ENCODE data around the gene ZIC2. TPM values are rescaled to one million over a fixed set of nuclear protein-coding genes. Genes with fewer than 3 reads are reported as not detected.
"Not testable (repeated sequence)": the region's sequence is repeated elsewhere in the genome, so short reads cannot be mapped to it uniquely, and the experiment has no call there.

Gene ZIC2
- total and polyA plus RNA-seq, 10 donors: not detected

DNA sequence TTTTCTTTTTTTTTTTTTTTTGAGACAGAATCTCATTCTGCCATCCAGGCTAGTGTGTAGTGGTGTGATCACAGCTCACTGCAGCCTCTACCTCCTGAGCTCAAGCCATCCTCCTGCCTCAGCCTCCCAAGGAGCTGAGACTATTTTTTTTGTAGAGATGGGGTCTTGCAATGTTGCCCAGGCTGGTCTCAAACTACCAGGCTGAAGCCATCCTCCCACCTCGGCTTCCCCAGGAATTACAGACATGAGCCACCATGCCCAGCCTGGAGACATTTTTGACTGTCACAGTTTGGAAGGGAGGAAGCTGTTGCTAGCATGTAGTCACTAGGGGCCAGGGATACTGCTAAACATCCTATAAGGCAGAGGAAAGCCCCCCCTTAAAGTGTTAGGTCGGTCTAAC lies 33.9 kb upstream of the ZIC2 start:
- Histone ChIP-seq H3K4me1 (no peaks in the 10 kb centered on the region), H3K27me3 (replicated peaks in 1 of 7) (peaks cover 0 to 94% (median 25%) of the 10 kb centered on the region in 7 donors), H3K9me3 (no peaks in the 10 kb centered on the region), H3K27ac (no peak overlapping the region), H3K36me3 (no peaks in the 10 kb centered on the region), H3K4me3 (no peak overlapping the region)
- intact Hi-C loops (cut with DNase I; ENCODE audit: low total_unique reads): no loop called here
- TF ChIP-seq POLR2AphosphoS5 (IDR thresholded peaks at IDR 0.05) (no peak), POLR2A (IDR thresholded peaks at IDR 0.05) (no peak)
- TF ChIP-seq, protein P1, sequence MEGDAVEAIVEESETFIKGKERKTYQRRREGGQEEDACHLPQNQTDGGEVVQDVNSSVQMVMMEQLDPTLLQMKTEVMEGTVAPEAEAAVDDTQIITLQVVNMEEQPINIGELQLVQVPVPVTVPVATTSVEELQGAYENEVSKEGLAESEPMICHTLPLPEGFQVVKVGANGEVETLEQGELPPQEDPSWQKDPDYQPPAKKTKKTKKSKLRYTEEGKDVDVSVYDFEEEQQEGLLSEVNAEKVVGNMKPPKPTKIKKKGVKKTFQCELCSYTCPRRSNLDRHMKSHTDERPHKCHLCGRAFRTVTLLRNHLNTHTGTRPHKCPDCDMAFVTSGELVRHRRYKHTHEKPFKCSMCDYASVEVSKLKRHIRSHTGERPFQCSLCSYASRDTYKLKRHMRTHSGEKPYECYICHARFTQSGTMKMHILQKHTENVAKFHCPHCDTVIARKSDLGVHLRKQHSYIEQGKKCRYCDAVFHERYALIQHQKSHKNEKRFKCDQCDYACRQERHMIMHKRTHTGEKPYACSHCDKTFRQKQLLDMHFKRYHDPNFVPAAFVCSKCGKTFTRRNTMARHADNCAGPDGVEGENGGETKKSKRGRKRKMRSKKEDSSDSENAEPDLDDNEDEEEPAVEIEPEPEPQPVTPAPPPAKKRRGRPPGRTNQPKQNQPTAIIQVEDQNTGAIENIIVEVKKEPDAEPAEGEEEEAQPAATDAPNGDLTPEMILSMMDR (IDR thresholded peaks at IDR 0.05 in 8 of 11, conservative IDR thresholded peaks at IDR 0.05 in 3 of 11): no peak
- 78 to 98% (median 84%) methylated on average over 2 of the region's 2 CpGs for WGBS, 5 donors
- DNase-seq: no peak

GRCh38 chr13:99948411-99948810 lies 33.2 kb upstream of the ZIC2 start:
- TF ChIP-seq, protein P1 (IDR thresholded peaks at IDR 0.05 in 8 of 11, conservative IDR thresholded peaks at IDR 0.05 in 3 of 11): no peak
- TF ChIP-seq POLR2A (IDR thresholded peaks at IDR 0.05) (no peak), POLR2AphosphoS5 (IDR thresholded peaks at IDR 0.05) (no peak)
- DNase-seq: no peak
- Histone ChIP-seq H3K27ac (no peak overlapping the region), H3K9me3 (no peaks in the 10 kb centered on the region), H3K27me3 (replicated peaks in 1 of 7) (peaks cover 0 to 98% (median 32%) of the 10 kb centered on the region in 7 donors), H3K4me1 (no peaks in the 10 kb centered on the region), H3K4me3 (no peak overlapping the region), H3K36me3 (no peaks in the 10 kb centered on the region)
- WGBS, 5 donors: 61 to 84% (median 73%) methylated on average over 4 of the region's 4 CpGs
- intact Hi-C loops (cut with DNase I; ENCODE audit: low total_unique reads): no loop called here

DNA sequence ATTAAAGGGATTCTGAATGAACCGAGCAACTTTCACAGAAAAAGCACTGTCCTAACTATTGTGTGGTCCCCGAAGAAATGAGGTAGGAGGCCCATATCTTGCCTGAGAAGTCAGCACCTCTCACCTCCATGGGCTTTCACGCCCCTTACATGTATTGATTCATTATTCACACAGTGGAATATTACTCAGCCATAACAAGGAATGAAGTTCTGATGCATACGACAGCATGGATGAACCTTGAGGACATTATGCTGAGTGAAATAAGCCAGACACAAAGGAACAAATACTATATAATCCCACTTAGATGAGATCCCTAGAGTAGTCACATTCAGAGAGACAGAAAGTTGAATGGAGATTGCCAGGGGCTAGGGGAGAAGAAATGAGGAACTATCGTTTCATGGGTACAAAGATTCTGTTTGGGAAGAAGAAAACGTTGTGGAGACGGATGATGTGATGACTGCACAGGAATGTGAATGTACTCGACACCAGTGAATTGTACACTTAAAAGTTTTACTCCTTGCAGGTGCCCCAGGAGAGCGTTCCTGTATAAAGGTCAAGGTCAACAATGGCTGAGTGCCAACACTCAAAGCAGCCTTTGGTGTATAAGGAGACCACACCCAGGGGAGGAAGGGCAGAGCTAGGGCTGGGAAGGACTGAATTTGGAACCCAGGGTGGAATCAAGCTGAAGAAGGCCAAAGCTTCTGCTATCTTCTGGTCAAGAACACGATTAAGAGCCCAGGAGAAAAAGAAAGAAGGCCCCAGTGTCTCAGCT lies 32.5 kb upstream of the ZIC2 start:
- intact Hi-C loops (cut with DNase I; ENCODE audit: low total_unique reads): no loop called here
- no peak for DNase-seq
- Histone ChIP-seq H3K36me3 (no peaks in the 10 kb centered on the region), H3K27ac (no peak overlapping the region), H3K27me3 (replicated peaks in 1 of 7) (peaks cover 0 to 98% (median 35%) of the 10 kb centered on the region in 7 donors), H3K4me1 (no peaks in the 10 kb centered on the region), H3K4me3 (no peak overlapping the region), H3K9me3 (no peaks in the 10 kb centered on the region)
- TF ChIP-seq POLR2A (IDR thresholded peaks at IDR 0.05) (no peak), POLR2AphosphoS5 (IDR thresholded peaks at IDR 0.05) (no peak)
- TF ChIP-seq, protein P1 (IDR thresholded peaks at IDR 0.05 in 8 of 11, conservative IDR thresholded peaks at IDR 0.05 in 3 of 11): no peak
- WGBS, 5 donors: 72 to 85% (median 75%) methylated on average over 10 of the region's 10 CpGs

GRCh38 chr13:99949679-99950413 lies 31.7 kb upstream of the ZIC2 start:
- Histone ChIP-seq H3K27ac (no peak overlapping the region), H3K9me3 (no peaks in the 10 kb centered on the region), H3K27me3 (replicated peaks in 1 of 7) (peaks cover 0 to 98% (median 37%) of the 10 kb centered on the region in 7 donors), H3K4me1 (no peaks in the 10 kb centered on the region), H3K36me3 (no peaks in the 10 kb centered on the region), H3K4me3 (no peak overlapping the region)
- WGBS, 5 donors: 57 to 69% (median 61%) methylated on average over 8 of the region's 8 CpGs
- intact Hi-C loops (cut with DNase I; ENCODE audit: low total_unique reads): no loop called here
- DNase-seq: no peak
- TF ChIP-seq, protein P1 (IDR thresholded peaks at IDR 0.05 in 8 of 11, conservative IDR thresholded peaks at IDR 0.05 in 3 of 11): no peak

GRCh38 chr13:99951666-99952065 lies 29.9 kb upstream of the ZIC2 start:
- DNase-seq; H3K9me3 ChIP-seq; H3K27ac ChIP-seq; intact Hi-C loops (cut with DNase I; ENCODE audit: low total_unique reads); H3K36me3 ChIP-seq; H3K4me3 ChIP-seq: not testable (repeated sequence)
- H3K4me1 ChIP-seq: peaks cover 10 to 16% (median 14%) of the 10 kb centered on the region in 6 donors
- peaks cover 6 to 98% (median 53%) of the 10 kb centered on the region in 7 donors for H3K27me3 ChIP-seq (replicated peaks in 1 of 7)
- 78 to 90% (median 87%) methylated on average over 1 of the region's 1 CpG for WGBS, 5 donors
